Keratinocyte (primary cell): ENCODE measurements around the gene HECTD4.

Experiments
- EZH2 ChIP-seq: IDR thresholded peaks from one replicate; pipeline ENCODE4 v1.6.1; 2012; ENCODE audit warnings: inconsistent platforms, mild to moderate bottlenecking, low read length, moderate library complexity
- TF ChIP-seq, protein P1 (sequence below), 3 experiments: IDR thresholded peaks in 1 of 3; conservative IDR thresholded peaks in 1 of 3; optimal IDR thresholded peaks in 1 of 3; 2 replicates in 2 of 3; 3 replicates in 1 of 3; pipeline versions ENCODE3 to v1.5.1; 2011; ENCODE audit warnings: low read length in 3 of 3, mild to moderate bottlenecking in 3 of 3, moderate library complexity in 2 of 3, control low read depth in 1 of 3, inconsistent platforms in 1 of 3; ENCODE audit not compliant: insufficient read depth in 2 of 3; ENCODE audit errors: extremely low read depth in 1 of 3

DNA sequence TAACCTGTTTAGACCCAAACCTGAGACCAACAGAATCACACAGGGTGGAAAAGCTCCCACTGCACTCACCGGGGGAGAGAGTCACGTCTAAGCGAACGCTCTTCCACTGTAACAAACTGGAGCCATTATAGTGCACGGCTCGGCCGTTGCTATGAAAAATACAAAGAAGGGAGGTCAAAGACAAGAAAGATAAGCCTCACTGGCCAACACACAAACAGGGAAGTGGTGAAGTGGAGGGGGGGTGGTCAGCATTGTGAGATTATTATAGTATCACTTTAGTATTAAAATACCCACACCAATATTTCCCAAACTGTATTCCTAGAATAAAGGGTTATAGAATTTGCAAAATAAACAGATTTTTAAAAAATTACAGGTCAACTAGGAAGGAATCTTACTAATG, 166.0 kb downstream of the HECTD4 start:
- TF ChIP-seq, protein P1, sequence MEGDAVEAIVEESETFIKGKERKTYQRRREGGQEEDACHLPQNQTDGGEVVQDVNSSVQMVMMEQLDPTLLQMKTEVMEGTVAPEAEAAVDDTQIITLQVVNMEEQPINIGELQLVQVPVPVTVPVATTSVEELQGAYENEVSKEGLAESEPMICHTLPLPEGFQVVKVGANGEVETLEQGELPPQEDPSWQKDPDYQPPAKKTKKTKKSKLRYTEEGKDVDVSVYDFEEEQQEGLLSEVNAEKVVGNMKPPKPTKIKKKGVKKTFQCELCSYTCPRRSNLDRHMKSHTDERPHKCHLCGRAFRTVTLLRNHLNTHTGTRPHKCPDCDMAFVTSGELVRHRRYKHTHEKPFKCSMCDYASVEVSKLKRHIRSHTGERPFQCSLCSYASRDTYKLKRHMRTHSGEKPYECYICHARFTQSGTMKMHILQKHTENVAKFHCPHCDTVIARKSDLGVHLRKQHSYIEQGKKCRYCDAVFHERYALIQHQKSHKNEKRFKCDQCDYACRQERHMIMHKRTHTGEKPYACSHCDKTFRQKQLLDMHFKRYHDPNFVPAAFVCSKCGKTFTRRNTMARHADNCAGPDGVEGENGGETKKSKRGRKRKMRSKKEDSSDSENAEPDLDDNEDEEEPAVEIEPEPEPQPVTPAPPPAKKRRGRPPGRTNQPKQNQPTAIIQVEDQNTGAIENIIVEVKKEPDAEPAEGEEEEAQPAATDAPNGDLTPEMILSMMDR (optimal IDR thresholded peaks at IDR 0.05 in 1 of 3, IDR thresholded peaks at IDR 0.05 in 1 of 3, conservative IDR thresholded peaks at IDR 0.05 in 1 of 3; ENCODE audit: extremely low read depth in 1 of 3, insufficient read depth in 2 of 3, low read length in 3 of 3), result no peak
- no peak for TF ChIP-seq EZH2
